K562 (cell line): ENCODE measurements around the gene SORBS2. TPM values are rescaled to one million over a fixed set of nuclear protein-coding genes. Genes with fewer than 3 reads are reported as not detected.

ENCODE experiments used
- ATAC-seq: fragments of 200-7000 bp; cut with Tn5 transposase; 3 replicates; pipeline ENCODE4 v1.9.1; 2020; ENCODE audit warnings: moderate library complexity
- BruUV-seq: library from RNA; stranded (reverse); fragments of 400-500 nt; replicated peaks from 2 replicates; lab custom pipeline; 2021; lab: Mats Ljungman, UMichigan
- CTCF ChIA-PET: fragments of 300-600 bp; formaldehyde crosslinking; extraction: SDS; loops from one replicate; lab custom pipeline; 2021; ENCODE audit warnings: low intra/inter-chr PET ratio; lab: Yijun Ruan, JAX
- POLR2A ChIA-PET: fragments of 300-600, 350-650 bp; sonication (Branson Sonifier 250); formaldehyde crosslinking; extraction: SDS; loops from one replicate; lab custom pipeline; 2021; ENCODE audit warnings: antibody characterized with exemption, inconsistent platforms; lab: Yijun Ruan, JAX
- DNase-seq, 4 experiments: peaks; one replicate each; pipeline versions ENCODE4 v3.0.0 to v3.0.0-alpha.2; 2011 to 2018; ENCODE audit warnings: low spot score in 3 of 4, mixed read lengths in 3 of 4; ENCODE audit errors: extremely low read depth in 1 of 4
- FAIRE-seq: peaks from 2 replicates; lab custom pipeline; 2011; peaks lifted over from hg19 to GRCh38; lab: Jason Lieb, UNC
- H2AFZ ChIP-seq: 2 replicates; pipeline ENCODE4 v1.6.0; 2011; ENCODE audit warnings: low read depth, low read length, control low read depth, inconsistent platforms
- H3K27ac ChIP-seq: fragments of 200-600 bp; 3 replicates; pipeline ENCODE4 v1.8.0; 2011; ENCODE audit warnings: low read depth, mild to moderate bottlenecking, control low read depth, inconsistent platforms, low read length, moderate library complexity, mixed read lengths; ENCODE audit errors: extremely low read depth
- H3K27me3 ChIP-seq, 2 experiments: fragments of 300-600 bp in 1 of 2; 2 replicates in 1 of 2; 3 replicates in 1 of 2; pipeline versions ENCODE4 v1.6.0 to v1.8.0; 2011; ENCODE audit warnings: inconsistent platforms in 2 of 2, low read length in 2 of 2, mild to moderate bottlenecking in 1 of 2, mixed read lengths in 1 of 2, moderate library complexity in 1 of 2; ENCODE audit not compliant: control insufficient read depth in 2 of 2, insufficient read depth in 2 of 2
- H3K36me3 ChIP-seq: fragments of 300-600 bp; 3 replicates; pipeline ENCODE4 v1.8.0; 2011; ENCODE audit warnings: mild to moderate bottlenecking, low read length, inconsistent platforms; ENCODE audit not compliant: control insufficient read depth, insufficient read depth
- H3K4me1 ChIP-seq, 2 experiments: fragments of 200-600 bp in 1 of 2; replicated peaks in 1 of 2; 2 replicates in 1 of 2; 3 replicates in 1 of 2; pipeline versions ENCODE4 v1.5.1 to v1.8.0; 2011; ENCODE audit warnings: inconsistent platforms in 2 of 2, low read length in 2 of 2, mild to moderate bottlenecking in 1 of 2, mixed read lengths in 1 of 2, moderate library complexity in 1 of 2; ENCODE audit not compliant: control insufficient read depth in 2 of 2, insufficient read depth in 2 of 2
- H3K4me2 ChIP-seq: 2 replicates; pipeline ENCODE4 v1.6.1; 2011; ENCODE audit warnings: low read length, control low read depth, inconsistent platforms, mixed read lengths; ENCODE audit not compliant: insufficient read depth
- H3K4me3 ChIP-seq: fragments of 200-600 bp; sonication (generic), shearing (Covaris generic); 2 replicates; pipeline ENCODE4 v1.5.1; 2016; ENCODE audit warnings: control low read depth, inconsistent platforms
- H3K79me2 ChIP-seq: fragments of 200-600 bp; 3 replicates; pipeline ENCODE4 v1.8.0; 2011; ENCODE audit warnings: low read length, inconsistent platforms; ENCODE audit not compliant: control insufficient read depth, insufficient read depth
- H3K9ac ChIP-seq, 2 experiments: 2 replicates each; pipeline versions ENCODE4 v1.6.0 to v1.6.1; 2011; ENCODE audit warnings: low read depth in 2 of 2, low read length in 2 of 2, control low read depth in 1 of 2, inconsistent platforms in 1 of 2, mild to moderate bottlenecking in 1 of 2, mixed read lengths in 1 of 2; ENCODE audit not compliant: insufficient read depth in 1 of 2
- H3K9me1 ChIP-seq: one replicate; pipeline ENCODE4 v1.6.0; 2011; ENCODE audit warnings: inconsistent platforms, mild to moderate bottlenecking, low read length, moderate library complexity; ENCODE audit not compliant: control insufficient read depth, insufficient read depth
- H3K9me3 ChIP-seq: replicated peaks from 2 replicates; pipeline ENCODE4 v1.5.1; 2011; ENCODE audit warnings: low read depth, low read length, inconsistent platforms; ENCODE audit not compliant: control insufficient read depth, insufficient read depth
- H4K20me1 ChIP-seq: replicated peaks from 2 replicates; pipeline ENCODE4 v1.6.1; 2011; ENCODE audit warnings: low read length, inconsistent platforms, mixed read lengths; ENCODE audit not compliant: control insufficient read depth, insufficient read depth
- CBFA2T3 ChIP-seq: fragments of 450-650 bp; IDR thresholded peaks from 2 replicates; pipeline ENCODE4 v1.6.1; 2017
- ESRRA ChIP-seq: fragments of 450-650 bp; IDR thresholded peaks from 2 replicates; pipeline ENCODE4 v1.6.1; 2014; ENCODE audit warnings: low read depth, mild to moderate bottlenecking, moderate library complexity, borderline replicate concordance
- FOXA1 ChIP-seq: fragments of 450-650 bp; IDR thresholded peaks from 2 replicates; pipeline ENCODE4 v1.6.1; 2016; ENCODE audit warnings: mild to moderate bottlenecking, borderline replicate concordance
- KHSRP ChIP-seq: fragments of 450-650 bp; IDR thresholded peaks from 2 replicates; pipeline ENCODE4 v1.6.1; 2017
- POLR2AphosphoS2 ChIP-seq: IDR thresholded peaks from 2 replicates; pipeline ENCODE4 v1.6.1; 2012; ENCODE audit warnings: low read length, improper control_type of control experiment
- WGBS: fragments of 100-300 bp; shearing (Covaris generic); methylation state at CpG from one replicate; pipeline ENCODE4 v1.1.6; 2016; ENCODE audit warnings: low coverage, mixed read lengths; ENCODE audit not compliant: insufficient coverage; ENCODE audit errors: missing lambda C conversion rate; 5-methylcytosine and 5-hydroxymethylcytosine counted together
- in situ Hi-C: fragments of 300-500 bp; cut with MboI; formaldehyde crosslinking; loops from 4 replicates; pipeline ENCODE4 v1.15.0; 2018; ENCODE audit warnings: inconsistent platforms, mixed read lengths
- intact Hi-C: fragments of 100-400 bp; cut with micrococcal nuclease; formaldehyde crosslinking; loops from 2 replicates; pipeline ENCODE4 v1.14.2; 2022
- polyA plus RNA-seq, 8 experiments: library from polyadenylated mRNA; depleted of rRNA in 4 of 8; stranded (reverse) in 5 of 8; unstranded in 3 of 8; fragments of >200 nt; fragmentation: Nextera tagmentation in 2 of 8; fragmentation: Illumina TruSeq in 1 of 8; extraction: Ambion mirVana in 2 of 8; extraction: Trizol in 1 of 8; gene quantifications; 2 replicates each; pipeline versions ENCODE4 v1.2.1 to v1.2.3, GENCODE V29; 2011 to 2014; ENCODE audit warnings: inconsistent platforms in 1 of 8, missing spikeins in 1 of 8
- total RNA-seq, 7 experiments: library from RNA; depleted of rRNA in 6 of 7; stranded (reverse); fragments of >200 nt in 6 of 7; fragmentation: Illumina TruSeq in 2 of 7; extraction: Trizol in 2 of 7; gene quantifications; 2 replicates each; pipeline versions ENCODE4 v1.2.1 to v1.2.3, GENCODE V29; 2011 to 2021; ENCODE audit warnings: low replicate concordance in 1 of 7
- TF ChIP-seq, protein P1 (sequence below): sonication (generic); formaldehyde crosslinking; IDR thresholded peaks from 2 replicates; pipeline ENCODE4 v1.8.0; 2023; ENCODE audit warnings: mild to moderate bottlenecking, missing genetic modification reagents

Gene SORBS2
- total and polyA plus RNA-seq, 9 of the 15 experiments (the other 6 are each of a cell fraction or from before 2014, with no cell fraction given): 0.29 TPM; not detected in 8

DNA sequence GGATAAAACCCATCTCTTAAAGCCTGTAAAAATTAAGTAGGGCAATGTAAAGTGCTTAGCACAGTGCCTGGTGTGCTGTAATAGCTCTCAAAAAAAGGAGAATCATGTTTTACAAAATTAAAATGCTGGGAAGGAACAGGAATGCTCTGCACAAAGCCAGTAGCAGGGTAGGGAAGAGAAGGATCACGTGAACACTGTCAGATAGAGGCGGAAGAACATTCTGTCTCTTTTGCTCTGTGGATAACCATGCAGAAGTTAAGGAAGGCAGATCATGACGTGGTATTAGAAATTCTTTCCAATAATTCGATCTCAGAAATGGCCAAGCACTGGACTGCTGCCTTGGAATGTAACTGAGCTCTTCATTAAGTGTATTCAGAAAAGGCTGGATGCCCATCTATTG, 140.5 kb downstream of the SORBS2 start:
- BruUV-seq: no TSS peak
- Histone ChIP-seq H3K79me2 (no peaks in the 10 kb centered on the region), H3K36me3 (no peaks in the 10 kb centered on the region), H3K9ac (no peak overlapping the region), H3K4me3 (no peak overlapping the region), H3K9me1 (no peaks in the 10 kb centered on the region), H3K4me2 (no peak overlapping the region), H4K20me1 (no peaks in the 10 kb centered on the region), H3K27me3 (peaks cover 0 to 17% of the 10 kb centered on the region in 2 experiments; a peak in 1 of 5 replicates), H3K4me1 (no peaks in the 10 kb centered on the region), H3K9me3 (no peaks in the 10 kb centered on the region), H2AFZ (no peak overlapping the region), H3K27ac (no peak overlapping the region)
- 2% methylated on average over 4 of the region's 4 CpGs for WGBS
- no peak for DNase-seq
- no peak for TF ChIP-seq KHSRP
- TF ChIP-seq, protein P1, sequence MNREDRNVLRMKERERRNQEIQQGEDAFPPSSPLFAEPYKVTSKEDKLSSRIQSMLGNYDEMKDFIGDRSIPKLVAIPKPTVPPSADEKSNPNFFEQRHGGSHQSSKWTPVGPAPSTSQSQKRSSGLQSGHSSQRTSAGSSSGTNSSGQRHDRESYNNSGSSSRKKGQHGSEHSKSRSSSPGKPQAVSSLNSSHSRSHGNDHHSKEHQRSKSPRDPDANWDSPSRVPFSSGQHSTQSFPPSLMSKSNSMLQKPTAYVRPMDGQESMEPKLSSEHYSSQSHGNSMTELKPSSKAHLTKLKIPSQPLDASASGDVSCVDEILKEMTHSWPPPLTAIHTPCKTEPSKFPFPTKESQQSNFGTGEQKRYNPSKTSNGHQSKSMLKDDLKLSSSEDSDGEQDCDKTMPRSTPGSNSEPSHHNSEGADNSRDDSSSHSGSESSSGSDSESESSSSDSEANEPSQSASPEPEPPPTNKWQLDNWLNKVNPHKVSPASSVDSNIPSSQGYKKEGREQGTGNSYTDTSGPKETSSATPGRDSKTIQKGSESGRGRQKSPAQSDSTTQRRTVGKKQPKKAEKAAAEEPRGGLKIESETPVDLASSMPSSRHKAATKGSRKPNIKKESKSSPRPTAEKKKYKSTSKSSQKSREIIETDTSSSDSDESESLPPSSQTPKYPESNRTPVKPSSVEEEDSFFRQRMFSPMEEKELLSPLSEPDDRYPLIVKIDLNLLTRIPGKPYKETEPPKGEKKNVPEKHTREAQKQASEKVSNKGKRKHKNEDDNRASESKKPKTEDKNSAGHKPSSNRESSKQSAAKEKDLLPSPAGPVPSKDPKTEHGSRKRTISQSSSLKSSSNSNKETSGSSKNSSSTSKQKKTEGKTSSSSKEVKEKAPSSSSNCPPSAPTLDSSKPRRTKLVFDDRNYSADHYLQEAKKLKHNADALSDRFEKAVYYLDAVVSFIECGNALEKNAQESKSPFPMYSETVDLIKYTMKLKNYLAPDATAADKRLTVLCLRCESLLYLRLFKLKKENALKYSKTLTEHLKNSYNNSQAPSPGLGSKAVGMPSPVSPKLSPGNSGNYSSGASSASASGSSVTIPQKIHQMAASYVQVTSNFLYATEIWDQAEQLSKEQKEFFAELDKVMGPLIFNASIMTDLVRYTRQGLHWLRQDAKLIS: no peak
- no peak for TF ChIP-seq CBFA2T3
- no peak for TF ChIP-seq FOXA1
- TF ChIP-seq POLR2AphosphoS2: no peak
- no peak for TF ChIP-seq ESRRA
- intact Hi-C loops (no loop called here), in situ Hi-C loops (no loop called here)
- ChIA-PET CTCF (no interaction called here), POLR2A (no interaction called here)
- no peak for FAIRE-seq
- ATAC-seq: no peak
